GM23248 (cell line): ENCODE data around the gene L3MBTL3. TPM values are rescaled to one million over a fixed set of nuclear protein-coding genes. Genes with fewer than 3 reads are reported as not detected.

Experiments used
- DNase-seq: peaks from one replicate; pipeline ENCODE4 v3.0.0-alpha.2; 2015
- H2AFZ ChIP-seq: fragments of 200-600 bp; sonication (generic); 2 replicates; pipeline ENCODE4 v1.6.1; 2016; ENCODE audit warnings: antibody characterized with exemption
- H3F3A ChIP-seq: fragments of 200-600 bp; sonication (generic); 2 replicates; pipeline ENCODE4 v1.6.1; 2016; ENCODE audit warnings: mild to moderate bottlenecking, antibody characterized with exemption, mixed run types; ENCODE audit not compliant: insufficient read depth
- H3K27ac ChIP-seq: fragments of 200-600 bp; sonication (generic); 2 replicates; pipeline ENCODE4 v1.5.1; 2016; ENCODE audit warnings: mild to moderate bottlenecking
- H3K27me3 ChIP-seq: fragments of 200-600 bp; sonication (generic); replicated peaks from 2 replicates; pipeline ENCODE4 v1.6.1; 2016; ENCODE audit warnings: mild to moderate bottlenecking; ENCODE audit not compliant: insufficient read depth
- H3K36me3 ChIP-seq: fragments of 200-600 bp; sonication (generic); 2 replicates; pipeline ENCODE4 v1.6.1; 2016; ENCODE audit warnings: low read depth, mild to moderate bottlenecking
- H3K4me1 ChIP-seq: fragments of 200-600 bp; sonication (generic); 2 replicates; pipeline ENCODE4 v1.6.1; 2016; ENCODE audit warnings: mild to moderate bottlenecking; ENCODE audit not compliant: insufficient read depth
- H3K4me2 ChIP-seq: fragments of 200-600 bp; sonication (generic); one replicate; pipeline ENCODE4 v1.6.1; 2016; ENCODE audit warnings: mild to moderate bottlenecking; ENCODE audit not compliant: unreplicated experiment
- H3K4me3 ChIP-seq: fragments of 200-600 bp; sonication (generic); 2 replicates; pipeline ENCODE4 v1.5.1; 2016; ENCODE audit warnings: mild to moderate bottlenecking
- H3K79me2 ChIP-seq: fragments of 200-600 bp; sonication (generic); 2 replicates; pipeline ENCODE4 v1.6.1; 2016; ENCODE audit warnings: mild to moderate bottlenecking; ENCODE audit not compliant: insufficient read depth
- H3K9ac ChIP-seq: fragments of 200-600 bp; sonication (generic); 2 replicates; pipeline ENCODE4 v1.6.1; 2016; ENCODE audit warnings: mild to moderate bottlenecking
- H3K9me2 ChIP-seq: fragments of 200-600 bp; sonication (generic); 2 replicates; pipeline ENCODE4 v1.6.1; 2016; ENCODE audit warnings: mixed run types, mild to moderate bottlenecking, moderate library complexity; ENCODE audit not compliant: insufficient read depth
- H3K9me3 ChIP-seq: fragments of 200-600 bp; sonication (generic); one replicate; pipeline ENCODE4 v1.6.1; 2017; ENCODE audit warnings: low read depth
- H4K20me1 ChIP-seq: fragments of 200-600 bp; sonication (generic); 2 replicates; pipeline ENCODE4 v1.6.0; 2016; ENCODE audit not compliant: insufficient read depth
- EZH2 ChIP-seq: fragments of 200-600 bp; sonication (generic); IDR thresholded peaks from 2 replicates; pipeline ENCODE4 v1.6.1; 2018; ENCODE audit warnings: antibody characterized with exemption, mild to moderate bottlenecking; ENCODE audit not compliant: insufficient read depth, poor library complexity, severe bottlenecking
- EZH2phosphoT487 ChIP-seq: fragments of 200-600 bp; sonication (generic); IDR thresholded peaks from 2 replicates; pipeline ENCODE4 v1.6.1; 2018; ENCODE audit warnings: antibody characterized with exemption, moderate library complexity, mild to moderate bottlenecking, low read depth; ENCODE audit not compliant: insufficient read depth
- WGBS, 2 experiments: methylation state at CpG; one replicate each; pipeline ENCODE4 v1.1.6; 2015 to 2017; ENCODE audit warnings: low lambda C conversion rate in 2 of 2, low coverage in 1 of 2; ENCODE audit errors: missing lambda C conversion rate in 2 of 2; 5-methylcytosine and 5-hydroxymethylcytosine counted together
- in situ Hi-C: fragments of 300-500 bp; cut with MboI; formaldehyde crosslinking; loops from 2 replicates; pipeline ENCODE4 v1.15.0; 2020
- polyA plus RNA-seq: library from polyadenylated mRNA; unstranded; fragments of >200 nt; fragmentation: Nextera tagmentation; extraction: Ambion mirVana; gene quantifications from 2 replicates; pipeline ENCODE4 v1.2.1, GENCODE V29; 2016
- total RNA-seq: library from RNA; depleted of rRNA; stranded (reverse); fragments of >200 nt; shearing (Covaris generic); gene quantifications from 2 replicates; pipeline ENCODE4 v1.2.3, GENCODE V29; 2014

Gene L3MBTL3
- total and polyA plus RNA-seq, 2 experiments from 2014 or later: 3.3 to 4.3 TPM

- 45 to 58% methylated on average over 1 of the region's 1 CpG for WGBS, 2 experiments
- H3K4me3 ChIP-seq: no peak overlapping the region
- in situ Hi-C loops: no loop called here
Measured at GRCh38 chr6:129980821-129981220, 37.6 kb upstream of the L3MBTL3 start.

GRCh38 chr6:129981598-129981997 is 36.8 kb upstream of the L3MBTL3 start:
- DNase-seq: no peak
- no peak overlapping the region for H3K27ac ChIP-seq
- no peak for TF ChIP-seq EZH2
- no peak for TF ChIP-seq EZH2phosphoT487
- H3F3A ChIP-seq: no peaks in the 10 kb centered on the region
- no peaks in the 10 kb centered on the region for H3K9me3 ChIP-seq
- no peaks in the 10 kb centered on the region; the same call in 1 of the 2 replicates for H3K9me2 ChIP-seq
- no peaks in the 10 kb centered on the region for H3K27me3 ChIP-seq
- no peaks in the 10 kb centered on the region for H4K20me1 ChIP-seq
- no peaks in the 10 kb centered on the region for H3K4me1 ChIP-seq
- H3K9ac ChIP-seq: no peak overlapping the region
- no peaks in the 10 kb centered on the region for H3K79me2 ChIP-seq
- 0 out of 2 replicates have a peak overlapping the region, but pooled peaks have one; percentile 27 for H2AFZ ChIP-seq
- in situ Hi-C loops: no loop called here
- H3K36me3 ChIP-seq: no peaks in the 10 kb centered on the region
- H3K4me3 ChIP-seq: no peak overlapping the region
- 80 to 86% methylated on average over 2 of the region's 2 CpGs for WGBS, 2 experiments
- H3K4me2 ChIP-seq: no peak overlapping the region

More at GRCh38 chr6:129980821-129981220, 37.6 kb upstream of the L3MBTL3 start:
- Histone ChIP-seq H3K27ac (no peak overlapping the region), H3F3A (no peaks in the 10 kb centered on the region), H3K9me2 (no peaks in the 10 kb centered on the region; the same call in 1 of the 2 replicates), H3K36me3 (no peaks in the 10 kb centered on the region), H3K9ac (no peak overlapping the region), H3K4me1 (no peaks in the 10 kb centered on the region), H4K20me1 (no peaks in the 10 kb centered on the region), H3K9me3 (no peaks in the 10 kb centered on the region), H3K27me3 (no peaks in the 10 kb centered on the region), H3K4me2 (no peak overlapping the region), H3K79me2 (no peaks in the 10 kb centered on the region), H2AFZ (no peak overlapping the region)
- TF ChIP-seq EZH2: no peak
- no peak for TF ChIP-seq EZH2phosphoT487
- DNase-seq: no peak

- 52 to 62% methylated on average over 1 of the region's 1 CpG for WGBS, 2 experiments
- Histone ChIP-seq H3K27me3 (0 out of 2 replicates have a peak, but pooled peaks cover 4% of the 10 kb centered on the region), H3K79me2 (no peaks in the 10 kb centered on the region), H4K20me1 (no peaks in the 10 kb centered on the region), H3K4me3 (no peak overlapping the region), H3K27ac (no peak overlapping the region), H3K36me3 (no peaks in the 10 kb centered on the region), H3K4me2 (no peak overlapping the region), H2AFZ (no peak overlapping the region), H3F3A (no peaks in the 10 kb centered on the region), H3K9me3 (no peaks in the 10 kb centered on the region), H3K9ac (no peak overlapping the region), H3K9me2 (no peaks in the 10 kb centered on the region; the same call in 1 of the 2 replicates), H3K4me1 (no peaks in the 10 kb centered on the region)
- no peak for DNase-seq
- in situ Hi-C loops: no loop called here
- TF ChIP-seq EZH2phosphoT487 (no peak), EZH2 (no peak)
Measured at GRCh38 chr6:129989396-129989795, 29.0 kb upstream of the L3MBTL3 start.

- H3K9ac ChIP-seq: no peak overlapping the region
- H3K36me3 ChIP-seq: no peaks in the 10 kb centered on the region
- no peaks in the 10 kb centered on the region for H3F3A ChIP-seq
- no peak overlapping the region for H2AFZ ChIP-seq
- no peaks in the 10 kb centered on the region for H3K9me2 ChIP-seq
- no peaks in the 10 kb centered on the region for H3K4me1 ChIP-seq
- DNase-seq: no peak
- H3K4me3 ChIP-seq: no peak overlapping the region
- no peaks in the 10 kb centered on the region for H3K79me2 ChIP-seq
- in situ Hi-C loops: no loop called here
- WGBS, 2 experiments: 84 to 86% methylated on average over 3 of the region's 3 CpGs
- 0 out of 2 replicates have a peak, but pooled peaks cover 4% of the 10 kb centered on the region for H3K27me3 ChIP-seq
- TF ChIP-seq EZH2 (no peak), EZH2phosphoT487 (no peak)
- H3K9me3 ChIP-seq: no peaks in the 10 kb centered on the region
- no peak overlapping the region for H3K27ac ChIP-seq
- no peaks in the 10 kb centered on the region for H4K20me1 ChIP-seq
- no peak overlapping the region for H3K4me2 ChIP-seq
Measured at GRCh38 chr6:129992881-129993280, 25.5 kb upstream of the L3MBTL3 start.

- no peaks in the 10 kb centered on the region for H3K27me3 ChIP-seq
- no peaks in the 10 kb centered on the region for H4K20me1 ChIP-seq
- in situ Hi-C loops: no loop called here
- no peak for DNase-seq
- H2AFZ ChIP-seq: no peak overlapping the region
- H3K36me3 ChIP-seq: no peaks in the 10 kb centered on the region
- TF ChIP-seq EZH2: no peak
- no peak for TF ChIP-seq EZH2phosphoT487
- no peaks in the 10 kb centered on the region for H3K9me2 ChIP-seq
- H3K27ac ChIP-seq: no peak overlapping the region
- H3K4me3 ChIP-seq: no peak overlapping the region
- H3K79me2 ChIP-seq: no peaks in the 10 kb centered on the region
- H3K9me3 ChIP-seq: no peaks in the 10 kb centered on the region
- WGBS, 2 experiments: 83 to 87% methylated on average over 4 of the region's 4 CpGs
- no peaks in the 10 kb centered on the region for H3F3A ChIP-seq
- no peaks in the 10 kb centered on the region for H3K4me1 ChIP-seq
- H3K9ac ChIP-seq: no peak overlapping the region
- no peak overlapping the region for H3K4me2 ChIP-seq
Measured at GRCh38 chr6:129994410-129994809, 24.0 kb upstream of the L3MBTL3 start.
